Activated CD8-positive, alpha-beta memory T cell treated with anti-CD3 and anti-CD28 coated beads, Interleukin-2, amount 50 U/mL, for 4 hours (primary cell): ENCODE measurements around the gene NEK6.

ENCODE experiments used
- DNase-seq: peaks from one replicate; pipeline ENCODE4 v3.0.0-alpha.2; 2020

NEK6 gene

GRCh38 chr9:124346347-124347163 is 88.8 kb downstream of the NEK6 start:
- DNase-seq, result no peak

- DNase-seq, result no peak
These were observed 89.6 kb downstream of the NEK6 start for GRCh38 chr9:124347206-124347967.

- no peak for DNase-seq
These were observed 90.2 kb downstream of the NEK6 start for GRCh38 chr9:124347968-124348358.

- no peak for DNase-seq
These were observed 90.6 kb downstream of the NEK6 start for GRCh38 chr9:124348363-124348762.

- DNase-seq, result no peak
These were observed 91.1 kb downstream of the NEK6 start for GRCh38 chr9:124348831-124349230.

- no peak for DNase-seq
These were observed 91.5 kb downstream of the NEK6 start for GRCh38 chr9:124349267-124349666.

- DNase-seq, result no peak
These were observed 92.1 kb downstream of the NEK6 start for GRCh38 chr9:124349675-124350493.

GRCh38 chr9:124350494-124351263 is 92.9 kb downstream of the NEK6 start:
- DNase-seq, result no peak

GRCh38 chr9:124351672-124352468 is 94.1 kb downstream of the NEK6 start:
- DNase-seq, result no peak

GRCh38 chr9:124352616-124353015 is 94.9 kb downstream of the NEK6 start:
- no peak for DNase-seq

- no peak for DNase-seq
These were observed 95.5 kb downstream of the NEK6 start for GRCh38 chr9:124353166-124353768.

GRCh38 chr9:124353811-124354274 is 96.1 kb downstream of the NEK6 start:
- no peak for DNase-seq

- no peak for DNase-seq
These were observed 96.7 kb downstream of the NEK6 start for GRCh38 chr9:124354346-124355038.

- DNase-seq, result no peak
These were observed 97.5 kb downstream of the NEK6 start for GRCh38 chr9:124355039-124355940.

- DNase-seq, result no peak
These were observed 98.4 kb downstream of the NEK6 start for GRCh38 chr9:124355941-124356744.

GRCh38 chr9:124356745-124357390 is 99.1 kb downstream of the NEK6 start:
- DNase-seq, result no peak

- no peak for DNase-seq
These were observed 100.1 kb downstream of the NEK6 start for GRCh38 chr9:124357721-124358361.
